Brain microvascular endothelial cell (primary cell): ENCODE data around the gene EHD4.
A peak's percentile ranks its signal among the peaks of the same experiment; 100 is the strongest.

Experiments
- DNase-seq: peaks from one replicate; pipeline ENCODE4 v3.0.0-alpha.2; 2020
- H3K27ac ChIP-seq: fragments of 250-450 bp; sonication (Bioruptor Pico); 2 replicates; pipeline ENCODE4 v1.5.1; 2020; ENCODE audit warnings: mild to moderate bottlenecking, moderate library complexity
- H3K27me3 ChIP-seq: fragments of 250-450 bp; sonication (Bioruptor Pico); replicated peaks from 2 replicates; pipeline ENCODE4 v1.5.1; 2020; ENCODE audit warnings: mild to moderate bottlenecking
- H3K36me3 ChIP-seq: fragments of 250-450 bp; sonication (Bioruptor Pico); replicated peaks from 2 replicates; pipeline ENCODE4 v1.5.1; 2020; ENCODE audit warnings: mild to moderate bottlenecking
- H3K4me3 ChIP-seq: 2 replicates; pipeline ENCODE4 v1.5.1; 2011; ENCODE audit warnings: low read depth, mild to moderate bottlenecking, control low read depth, low read length, moderate library complexity
- CTCF ChIP-seq: IDR thresholded peaks from 2 replicates; pipeline ENCODE4 v1.5.1; 2011; ENCODE audit warnings: low read depth, mild to moderate bottlenecking, moderate library complexity, low read length, control low read depth, inconsistent platforms; ENCODE audit errors: missing control alignments
- in situ Hi-C: cut with HindIII; loops from 2 replicates; pipeline ENCODE4 v1.10.0; 2017; ENCODE audit warnings: low sequenced_read_pairs, low pct_ligation_motif_present

EHD4 gene

DNA sequence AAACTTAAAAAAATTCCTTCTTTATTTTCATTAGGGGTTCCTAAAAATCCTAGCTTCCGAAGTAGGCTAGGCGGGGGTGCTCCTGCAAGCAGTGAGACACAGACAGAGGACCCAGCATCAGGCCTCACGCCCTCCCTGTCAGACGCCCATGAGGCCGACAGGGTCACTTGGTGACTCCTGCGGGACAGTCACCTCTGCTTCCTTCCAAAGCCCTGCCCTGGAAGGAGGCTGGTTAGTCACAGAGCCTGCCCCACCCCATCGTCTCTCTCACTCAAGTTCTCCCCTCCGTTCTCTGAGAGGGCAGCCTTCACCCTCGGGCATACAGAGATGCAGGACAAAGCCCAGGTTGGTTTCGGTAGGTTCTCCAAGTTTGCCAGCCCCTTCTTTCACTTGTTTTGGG is 38.6 kb downstream of the EHD4 start:
- in situ Hi-C loops: no loop called here
- no peak overlapping the region for H3K4me3 ChIP-seq
- no peak for DNase-seq
- TF ChIP-seq CTCF: no peak
- no peak overlapping the region for H3K27ac ChIP-seq
- no peaks in the 10 kb centered on the region for H3K36me3 ChIP-seq
- H3K27me3 ChIP-seq: no peaks in the 10 kb centered on the region

GRCh38 chr15:41933326-41933725 is 39.0 kb downstream of the EHD4 start:
- Histone ChIP-seq H3K4me3 (no peak overlapping the region), H3K36me3 (no peaks in the 10 kb centered on the region), H3K27me3 (no peaks in the 10 kb centered on the region), H3K27ac (no peak overlapping the region)
- in situ Hi-C loops: no loop called here
- no peak for DNase-seq
- TF ChIP-seq CTCF: no peak

DNA sequence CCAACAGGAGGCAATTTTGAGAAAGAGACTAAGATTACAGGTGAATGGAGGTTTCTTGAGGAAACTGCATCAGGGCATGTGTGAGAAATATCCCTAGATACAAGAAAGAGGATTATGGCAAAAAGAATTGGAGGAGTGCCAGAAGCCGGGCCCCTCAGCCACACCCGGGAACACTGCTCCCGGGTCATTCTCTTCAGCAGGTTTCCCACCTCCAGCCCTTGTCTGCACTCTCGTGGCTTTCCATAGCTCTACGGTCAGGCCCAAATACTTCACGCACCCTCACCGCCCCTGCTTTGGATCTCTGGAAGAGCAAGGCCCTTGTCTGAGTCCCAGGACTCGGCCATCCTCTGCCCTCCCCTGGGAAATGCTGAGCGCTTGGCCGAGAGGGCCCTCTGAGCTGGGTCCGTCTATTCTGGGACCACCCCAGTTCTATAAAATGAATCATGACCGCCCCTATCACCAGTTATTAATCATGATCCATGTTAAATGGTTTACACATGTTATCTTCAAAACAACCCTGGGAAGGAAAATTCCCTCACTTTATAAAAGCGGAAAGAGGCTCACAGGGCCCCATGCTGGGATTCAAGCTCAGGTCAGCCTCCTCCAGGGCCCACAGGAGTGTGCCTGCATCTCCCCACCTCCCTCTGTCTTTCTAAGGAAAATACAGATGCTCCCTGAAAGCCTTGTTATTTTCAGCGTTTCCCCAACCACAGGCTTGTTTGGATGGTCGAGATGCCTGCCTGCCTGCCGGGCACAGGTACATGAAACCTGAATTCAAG is 39.7 kb downstream of the EHD4 start:
- H3K36me3 ChIP-seq: no peaks in the 10 kb centered on the region
- no peak for DNase-seq
- TF ChIP-seq CTCF: no peak

GRCh38 chr15:41932101-41932500 is 40.3 kb downstream of the EHD4 start:
- H3K36me3 ChIP-seq: no peaks in the 10 kb centered on the region
- H3K27ac ChIP-seq: no peak overlapping the region
- TF ChIP-seq CTCF: no peak
- H3K27me3 ChIP-seq: no peaks in the 10 kb centered on the region
- in situ Hi-C loops: no loop called here
- H3K4me3 ChIP-seq: no peak overlapping the region
- DNase-seq: no peak

More for the DNA sequence above, 39.7 kb downstream of the EHD4 start:
- Histone ChIP-seq H3K27ac (no peak overlapping the region), H3K4me3 (no peak overlapping the region), H3K27me3 (no peaks in the 10 kb centered on the region)
- in situ Hi-C loops: no loop called here

GRCh38 chr15:41930867-41931222 is 41.5 kb downstream of the EHD4 start:
- Histone ChIP-seq H3K27ac (peak overlapping the region; percentile 76), H3K4me3 (no peak overlapping the region), H3K27me3 (no peaks in the 10 kb centered on the region), H3K36me3 (no peaks in the 10 kb centered on the region)
- TF ChIP-seq CTCF: no peak
- in situ Hi-C loops: no loop called here
- no peak for DNase-seq

- DNase-seq: peak; percentile 89
- Histone ChIP-seq H3K4me3 (no peak overlapping the region), H3K27ac (peak overlapping the region; percentile 76), H3K36me3 (no peaks in the 10 kb centered on the region), H3K27me3 (no peaks in the 10 kb centered on the region)
- peak; percentile 61 for TF ChIP-seq CTCF
- in situ Hi-C loops: no loop called here
Observed at GRCh38 chr15:41930221-41930866, 42.0 kb downstream of the EHD4 start.
